Measurements from ENCODE around the gene SLC6A18. TPM values are rescaled to one million over a fixed set of nuclear protein-coding genes. Genes with fewer than 3 reads are reported as not detected.

SLC6A18 gene
- total RNA-seq, 1 donor from 2014 or later: not detected

GRCh38 chr5:1246711-1247431 is 21.7 kb downstream of the SLC6A18 start:
- no peak for DNase-seq (ENCODE audit: low spot score)
- intact Hi-C loops (cut with DNase I): no loop called here

DNA sequence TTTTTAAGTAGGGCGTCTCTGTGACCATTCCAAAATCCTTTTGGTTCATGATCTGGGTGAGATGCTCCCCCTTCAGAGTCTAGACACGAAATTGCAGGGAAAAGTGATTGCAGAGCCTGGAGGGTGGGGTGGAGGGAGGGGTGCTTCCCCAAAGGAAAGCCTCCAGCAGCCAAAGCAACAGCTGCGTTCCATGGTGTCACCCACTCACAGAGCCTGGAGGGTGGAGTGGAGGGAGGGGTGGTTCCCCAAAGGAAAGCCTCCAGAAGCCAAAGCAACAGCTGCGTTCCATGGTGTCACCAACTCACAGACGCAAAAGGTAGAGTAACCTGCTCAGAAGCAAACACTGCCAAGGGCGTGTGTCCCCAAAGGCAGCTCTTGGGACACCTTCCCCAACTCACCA is 22.6 kb downstream of the SLC6A18 start:
- intact Hi-C loops (cut with DNase I): no loop called here
- DNase-seq (ENCODE audit: low spot score): no peak

DNA sequence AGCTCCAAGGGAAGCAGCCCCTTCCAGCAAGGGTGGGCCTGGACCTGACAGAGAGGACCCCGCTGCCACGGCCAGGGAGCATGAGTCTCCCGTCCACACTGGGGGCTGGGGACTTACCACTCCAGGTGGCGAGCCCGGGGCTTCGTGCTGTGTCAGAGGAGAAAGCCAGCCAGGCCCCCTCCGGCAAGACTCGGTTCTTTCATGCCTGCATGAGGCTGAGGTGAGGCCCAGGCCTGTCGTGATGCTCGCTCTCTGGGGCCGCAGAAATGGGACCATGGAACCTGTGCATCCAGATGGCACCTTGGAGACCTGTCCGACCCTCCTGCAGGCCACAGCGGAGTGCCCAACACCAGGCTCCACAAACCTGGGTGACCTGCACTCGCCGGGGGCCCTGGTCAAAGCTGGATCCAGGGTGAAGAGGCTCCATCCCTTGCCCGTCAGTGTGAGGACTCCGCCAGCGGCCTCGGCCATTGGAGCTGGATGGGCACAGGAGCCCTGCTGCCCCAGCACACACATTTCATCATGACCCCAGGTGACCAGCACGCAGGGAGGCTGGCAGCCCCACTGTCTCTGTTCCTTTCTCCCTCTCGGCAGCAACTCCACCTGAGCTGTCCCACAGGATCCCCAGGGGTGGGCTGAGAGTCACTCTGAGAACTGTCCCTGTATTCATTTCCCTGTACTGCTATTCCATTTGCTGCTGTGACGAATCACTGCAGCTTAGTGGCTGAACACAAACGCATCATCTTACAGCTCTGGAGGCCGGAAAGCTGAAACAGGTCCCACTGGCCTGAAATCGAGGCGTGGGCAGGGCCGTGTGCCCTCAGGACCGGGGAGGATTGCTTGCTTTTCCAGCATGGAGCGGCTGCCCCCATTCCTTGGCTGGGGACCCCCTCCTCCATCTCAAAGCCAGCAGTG is 24.4 kb downstream of the SLC6A18 start:
- intact Hi-C loops (cut with DNase I): no loop called here
- no peak for DNase-seq (ENCODE audit: low spot score)

- intact Hi-C loops (cut with DNase I): no loop called here
- no peak for DNase-seq (ENCODE audit: low spot score)
Observed at GRCh38 chr5:1251678-1252580, 26.7 kb downstream of the SLC6A18 start.

DNA sequence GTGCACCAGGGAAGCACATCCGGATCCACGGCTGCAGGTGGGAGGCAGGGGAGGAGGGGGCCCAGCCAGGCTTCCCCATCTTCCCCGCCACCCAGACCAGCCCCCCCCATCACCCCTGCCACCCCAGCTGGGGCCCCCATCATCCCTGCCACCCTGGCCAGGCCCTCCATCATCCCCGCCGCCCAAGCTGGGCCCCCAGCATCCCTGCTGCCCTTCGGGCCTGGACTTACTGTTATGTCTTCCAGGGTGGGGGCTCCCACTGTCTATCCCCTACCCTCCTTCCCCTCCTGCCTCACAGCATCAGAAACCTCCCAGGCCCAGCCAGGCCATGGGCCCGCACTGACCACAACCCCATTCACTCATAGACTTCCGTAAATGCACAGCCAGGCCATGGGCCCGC is 27.5 kb downstream of the SLC6A18 start:
- no peak for DNase-seq (ENCODE audit: low spot score)
- intact Hi-C loops (cut with DNase I): no loop called here

DNA sequence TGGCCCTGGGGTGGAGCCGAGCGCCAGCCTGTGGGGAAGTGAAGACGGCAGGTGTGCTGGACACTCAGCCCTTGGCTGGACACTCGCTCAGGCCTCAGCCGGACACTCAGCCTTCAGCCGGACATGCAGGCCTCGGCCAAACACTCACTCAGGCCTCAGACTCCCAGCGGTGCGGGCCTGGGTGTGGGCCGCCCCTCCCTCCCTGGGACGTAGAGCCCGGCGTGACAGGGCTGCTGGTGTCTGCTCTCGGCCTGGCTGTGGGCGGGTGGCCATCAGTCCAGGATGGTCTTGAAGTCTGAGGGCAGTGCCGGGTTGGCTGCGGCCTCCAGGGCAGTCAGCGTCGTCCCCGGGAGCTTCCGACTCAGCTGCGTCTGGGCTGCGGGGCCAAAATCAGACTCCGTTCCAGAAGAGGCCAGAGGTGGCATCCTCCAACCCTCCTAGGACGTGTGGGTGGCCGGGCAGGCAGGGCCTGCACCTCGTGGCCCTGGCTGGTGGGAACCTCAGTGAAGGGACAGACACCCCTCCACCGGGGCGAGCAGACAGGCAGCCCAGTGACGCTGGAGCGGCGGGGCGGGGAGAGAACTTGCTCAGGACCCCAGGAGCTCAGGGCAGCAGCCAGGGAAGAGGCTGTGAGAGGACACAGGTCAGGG is 28.4 kb downstream of the SLC6A18 start:
- intact Hi-C loops (cut with DNase I): no loop called here
- no peak for DNase-seq (ENCODE audit: low spot score)

DNA sequence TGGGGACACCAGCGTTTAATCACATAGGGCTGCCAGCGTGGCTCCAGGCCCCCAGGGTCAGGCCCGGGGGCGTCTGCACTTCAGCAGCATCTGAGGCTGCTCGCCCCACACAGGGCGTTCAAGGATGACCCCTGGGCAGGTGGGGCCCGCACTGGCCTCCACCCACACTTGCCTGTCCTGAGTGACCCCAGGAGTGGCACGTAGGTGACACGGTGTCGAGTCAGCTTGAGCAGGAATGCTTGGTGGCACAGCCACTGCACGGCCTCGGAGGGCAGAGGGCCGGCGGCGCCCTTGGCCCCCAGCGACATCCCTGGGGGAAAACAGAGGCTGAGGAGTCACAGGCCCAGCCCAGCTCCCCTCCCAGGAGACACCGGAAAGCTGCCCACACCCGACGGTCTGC is 29.0 kb downstream of the SLC6A18 start:
- no peak for DNase-seq (ENCODE audit: low spot score)
- intact Hi-C loops (cut with DNase I): no loop called here

- no peak for DNase-seq (ENCODE audit: low spot score)
- intact Hi-C loops (cut with DNase I): no loop called here
Observed at GRCh38 chr5:1255081-1255561, 29.9 kb downstream of the SLC6A18 start.

- DNase-seq (ENCODE audit: low spot score): no peak
- intact Hi-C loops (cut with DNase I): no loop called here
Observed at GRCh38 chr5:1256776-1257175, 31.6 kb downstream of the SLC6A18 start.

DNA sequence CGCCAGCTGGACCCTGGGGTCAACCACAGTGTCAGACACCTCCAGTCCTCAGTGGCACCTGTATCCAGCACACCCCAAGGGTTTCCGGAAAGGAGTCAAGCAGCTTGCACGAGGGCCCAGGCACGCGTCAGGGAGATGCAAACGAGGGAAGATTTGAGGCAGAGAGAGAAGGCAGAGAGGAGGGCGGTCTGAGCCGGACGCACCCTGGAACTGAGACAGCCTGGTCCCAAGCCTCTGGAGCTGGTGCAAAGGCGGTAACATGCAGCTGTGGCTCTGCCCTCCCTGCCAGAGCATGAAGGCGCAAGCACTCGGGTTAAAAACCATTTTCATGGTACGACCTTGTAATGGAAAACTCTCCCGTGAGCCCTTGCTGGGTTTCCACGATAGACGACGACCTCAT is 32.2 kb downstream of the SLC6A18 start:
- intact Hi-C loops (cut with DNase I): no loop called here
- DNase-seq (ENCODE audit: low spot score): no peak

DNA sequence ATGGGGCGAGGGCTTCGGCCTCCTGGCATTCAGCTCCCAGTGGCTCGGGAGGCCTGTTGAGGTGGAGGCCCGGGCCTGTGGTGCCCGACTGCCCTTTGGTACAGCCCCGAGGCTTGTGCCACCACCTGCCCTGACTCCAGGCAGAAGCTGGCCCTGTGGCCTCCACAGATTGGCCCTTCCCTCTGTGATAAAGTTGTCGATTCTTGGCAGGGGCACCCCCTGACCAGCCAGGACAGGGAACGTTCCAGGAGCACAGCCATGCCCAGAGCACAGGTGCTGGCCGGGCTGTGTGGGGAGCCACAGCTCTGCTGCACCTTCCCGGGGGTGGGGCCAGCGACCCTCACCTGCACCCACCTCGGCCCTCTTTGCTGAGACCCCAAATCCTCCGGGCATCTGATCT is 32.7 kb downstream of the SLC6A18 start:
- intact Hi-C loops (cut with DNase I): no loop called here
- DNase-seq (ENCODE audit: low spot score): no peak

GRCh38 chr5:1259806-1260480 is 34.8 kb downstream of the SLC6A18 start:
- intact Hi-C loops (cut with DNase I): no loop called here
- DNase-seq (ENCODE audit: low spot score): no peak

GRCh38 chr5:1261643-1262042 is 36.5 kb downstream of the SLC6A18 start:
- DNase-seq (ENCODE audit: low spot score): no peak
- intact Hi-C loops (cut with DNase I): no loop called here

DNA sequence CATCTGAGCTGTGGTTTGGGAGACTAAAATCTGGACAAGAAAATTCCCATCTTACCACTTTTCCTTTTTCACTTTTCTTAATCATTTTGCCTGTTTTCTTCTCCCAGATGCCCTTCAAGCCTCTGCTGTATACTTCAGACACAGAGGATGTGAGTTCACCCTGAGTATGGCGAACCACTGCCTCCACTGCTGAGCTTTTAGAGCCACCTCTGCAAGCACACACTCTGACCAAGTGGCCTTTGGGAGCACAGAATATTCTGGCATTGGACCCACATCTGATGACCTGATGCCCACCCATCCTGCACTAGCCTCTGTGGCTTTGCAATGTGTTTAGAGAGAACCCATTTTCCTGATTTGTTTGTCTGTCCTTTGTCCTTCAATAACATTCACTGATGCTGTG is 37.2 kb downstream of the SLC6A18 start:
- DNase-seq (ENCODE audit: low spot score): no peak
- intact Hi-C loops (cut with DNase I): no loop called here

- intact Hi-C loops (cut with DNase I): no loop called here
- DNase-seq (ENCODE audit: low spot score): no peak
Observed at GRCh38 chr5:1264211-1264610, 39.0 kb downstream of the SLC6A18 start.

- intact Hi-C loops (cut with DNase I): no loop called here
- no peak for DNase-seq (ENCODE audit: low spot score)
Observed at GRCh38 chr5:1265026-1265425, 39.8 kb downstream of the SLC6A18 start.

GRCh38 chr5:1265461-1266455 is 40.6 kb downstream of the SLC6A18 start:
- intact Hi-C loops (cut with DNase I): no loop called here
- no peak for DNase-seq (ENCODE audit: low spot score)

- no peak for DNase-seq (ENCODE audit: low spot score)
- intact Hi-C loops (cut with DNase I): no loop called here
Observed at GRCh38 chr5:1266791-1267190, 41.6 kb downstream of the SLC6A18 start.

All from cardiac septum (tissue), 1 donor.